D341Med (cell line): ENCODE measurements around the gene TXNDC17.
A peak's percentile ranks its signal among the peaks of the same experiment; 100 is the strongest.
"Not testable (repeated sequence)": the region's sequence is repeated elsewhere in the genome, so short reads cannot be mapped to it uniquely, and the experiment has no call there.

Experiments used
- DNase-seq: peaks from one replicate; pipeline ENCODE4 v3.0.0; 2012; ENCODE audit warnings: low spot score

TXNDC17 gene

DNA sequence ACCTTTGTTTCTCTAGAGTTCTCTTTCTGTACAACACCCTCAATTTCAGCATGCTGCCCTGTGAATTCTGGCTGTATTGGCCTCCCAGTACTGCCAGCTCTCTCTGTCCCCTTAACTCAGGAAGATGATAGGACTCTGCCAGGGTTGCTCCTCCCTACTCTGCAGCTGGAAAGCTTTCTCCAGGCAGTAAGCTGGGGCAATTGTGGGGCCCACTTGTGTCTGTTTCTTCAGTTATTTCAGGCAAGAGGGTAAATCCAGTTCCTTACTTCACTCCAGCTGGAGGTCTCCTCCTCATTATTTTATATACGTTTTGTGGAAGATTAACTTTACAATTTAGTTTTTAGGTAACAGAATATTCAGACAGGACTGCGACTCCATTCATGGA, 20.6 kb downstream of the TXNDC17 start:
- DNase-seq: no peak

DNA sequence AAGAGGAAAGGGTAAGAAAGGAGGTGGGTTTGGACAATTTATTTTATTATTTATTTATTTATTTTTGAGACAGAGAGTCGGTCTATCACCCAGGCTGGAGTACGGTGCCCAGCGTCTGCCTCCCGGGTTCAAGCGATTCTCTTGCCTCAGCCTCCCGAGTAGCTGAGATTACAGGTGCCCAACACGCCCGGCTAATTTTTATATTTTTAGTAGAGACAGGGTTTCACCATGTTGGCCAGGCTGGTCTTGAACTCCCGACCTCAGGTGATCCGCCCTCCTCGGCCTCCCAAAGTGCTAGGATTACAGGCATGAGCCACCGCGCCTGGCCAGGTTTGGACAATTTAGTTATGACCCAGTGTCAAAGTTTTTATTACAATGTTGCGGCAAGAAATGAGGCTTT, 22.3 kb downstream of the TXNDC17 start:
- not testable (repeated sequence) for DNase-seq

DNA sequence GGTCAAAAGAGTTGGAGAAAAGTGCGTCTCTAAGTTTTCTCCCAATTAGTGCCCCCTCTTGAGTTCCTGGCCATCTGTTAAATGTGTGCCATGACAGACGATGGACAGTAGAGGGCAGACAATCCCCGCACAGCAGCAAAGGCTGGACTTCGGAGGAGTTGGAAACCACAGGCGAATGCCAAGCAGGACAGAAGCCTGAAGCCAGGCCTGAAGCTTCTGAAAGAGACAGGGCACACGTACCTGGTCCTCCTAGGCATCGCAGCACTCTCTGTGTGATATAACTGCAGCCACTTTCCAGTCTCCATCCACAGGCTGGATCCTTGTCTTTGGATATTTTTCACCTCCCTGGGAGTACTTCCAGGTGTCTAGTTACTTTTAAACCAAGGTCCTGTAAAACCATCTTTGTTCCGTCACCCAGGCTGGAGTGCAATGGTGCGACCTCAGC, 25.2 kb downstream of the TXNDC17 start:
- DNase-seq: peak; percentile 67

DNA sequence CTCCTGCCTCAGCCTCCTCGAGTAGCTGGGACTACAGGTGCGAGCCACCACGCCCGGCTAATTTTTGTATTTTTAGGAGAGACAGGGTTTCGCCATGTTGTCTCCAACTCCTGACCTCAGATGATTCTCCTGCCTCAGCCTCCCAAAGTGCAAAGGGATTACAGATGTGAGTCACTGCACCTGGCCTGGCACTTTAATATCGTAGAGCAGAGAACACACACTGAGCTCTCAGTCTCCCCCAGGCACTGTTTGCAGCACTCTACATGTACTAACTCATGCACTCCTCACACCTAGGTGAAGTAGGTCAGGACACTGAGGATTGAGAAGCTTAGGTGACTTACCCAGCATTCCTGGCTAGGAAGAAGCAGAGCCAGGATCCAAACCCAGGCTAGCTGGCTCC, 25.7 kb downstream of the TXNDC17 start:
- no peak for DNase-seq

DNA sequence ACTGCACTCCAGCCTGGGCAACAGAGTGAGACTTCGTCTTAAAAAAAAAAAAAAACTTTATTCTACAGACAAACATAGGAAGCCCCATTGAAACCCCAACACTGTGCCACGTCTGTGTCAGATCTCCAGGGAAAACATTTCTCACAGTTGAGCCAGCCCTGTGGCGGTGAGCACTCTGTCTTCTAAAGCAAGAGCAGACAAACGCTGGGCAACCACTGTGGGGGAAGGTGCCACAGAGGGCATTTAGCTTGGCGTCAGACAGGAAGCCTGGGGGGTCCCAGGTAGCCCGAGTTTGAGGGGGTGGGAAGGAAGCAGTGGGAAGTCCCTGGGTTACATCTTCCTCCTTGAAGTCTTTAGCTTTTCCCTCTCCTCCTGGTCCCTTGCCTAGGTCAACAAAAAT, 26.7 kb downstream of the TXNDC17 start:
- no peak for DNase-seq

DNA sequence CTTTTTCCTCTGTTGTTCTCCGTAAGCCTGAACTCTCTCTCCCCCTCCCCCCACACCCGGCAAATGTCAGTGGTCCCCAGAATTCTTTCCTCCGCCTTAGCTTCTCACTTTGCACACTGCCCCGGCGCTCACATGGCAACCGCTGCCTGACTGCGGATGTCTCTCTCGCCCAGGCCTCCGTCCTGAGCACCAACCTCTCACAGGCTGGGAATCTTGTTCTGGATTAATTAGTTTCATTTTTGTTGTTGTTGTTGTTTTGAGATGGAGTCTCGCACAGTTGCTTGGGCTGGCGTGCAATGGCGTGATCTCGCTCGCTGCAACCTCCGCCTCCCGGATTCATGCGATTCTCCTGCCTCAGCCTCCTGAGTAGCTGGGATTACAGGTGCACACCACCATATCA, 27.4 kb downstream of the TXNDC17 start:
- no peak for DNase-seq

DNA sequence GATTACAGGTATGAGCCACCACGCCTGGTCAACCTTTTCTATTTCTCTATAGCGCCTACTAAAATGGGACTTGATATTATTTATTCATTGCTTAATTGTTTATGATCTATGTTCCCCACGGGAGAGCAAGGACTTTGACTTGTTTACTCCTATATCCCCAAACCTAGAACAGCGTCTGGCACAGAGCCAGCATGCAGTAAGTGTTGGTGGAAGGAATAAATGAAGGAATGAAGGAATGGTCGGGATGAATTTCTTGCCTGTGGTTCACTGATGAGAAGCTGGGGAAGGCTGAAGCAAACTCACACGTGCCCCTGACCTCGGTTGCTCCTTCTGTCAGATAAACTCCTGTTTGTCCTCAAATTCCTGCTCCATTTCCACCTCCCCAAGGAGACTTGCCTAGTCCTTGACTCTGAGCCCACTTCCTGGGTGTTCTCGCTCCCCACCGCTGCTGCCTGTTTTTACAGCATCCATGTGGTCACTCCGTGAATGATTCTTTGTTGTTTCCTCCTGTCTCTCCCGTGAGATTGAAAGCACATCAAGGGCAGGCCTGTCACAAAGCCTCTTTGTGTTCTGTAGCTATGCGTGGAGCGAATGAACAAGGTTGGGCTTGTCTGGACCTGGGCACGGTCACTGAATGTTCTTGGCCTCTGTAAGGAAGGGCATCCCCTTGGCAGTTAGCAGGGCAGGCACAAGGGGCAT, 28.0 kb downstream of the TXNDC17 start:
- no peak for DNase-seq

DNA sequence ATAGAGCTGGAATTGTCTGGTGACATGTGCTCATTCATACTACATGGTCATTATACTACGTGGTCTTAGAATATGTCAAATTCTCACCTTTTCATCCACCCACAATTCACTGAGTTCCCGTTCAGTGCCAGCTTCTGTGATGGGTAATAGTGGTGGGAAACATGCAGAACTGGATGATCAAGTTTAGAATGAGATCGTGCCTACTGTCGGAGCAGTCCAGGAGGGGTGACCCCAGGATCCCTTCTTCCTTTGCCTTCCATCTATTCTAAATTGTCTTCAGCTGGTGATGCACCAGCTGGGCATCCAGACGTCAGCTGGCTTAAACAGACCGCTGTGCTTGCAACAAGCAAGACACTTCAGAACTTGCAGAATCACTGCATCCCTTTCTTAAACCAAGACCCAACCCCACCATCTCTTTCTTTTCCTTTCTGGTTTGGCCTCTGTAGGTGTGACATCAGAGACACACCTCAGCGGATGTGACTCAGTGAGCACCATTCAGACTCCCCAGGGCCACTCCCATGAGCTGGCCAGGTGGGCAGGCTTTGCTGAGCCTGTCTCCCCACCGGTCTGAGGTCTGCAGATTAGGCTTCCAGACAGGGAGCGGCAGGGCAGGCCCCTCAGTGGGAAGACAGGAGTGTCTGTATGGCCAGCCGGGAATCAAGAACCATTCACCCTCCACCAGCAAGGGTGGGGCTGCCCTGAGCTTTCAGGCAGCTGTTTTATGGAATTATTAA, 28.8 kb downstream of the TXNDC17 start:
- DNase-seq: no peak

DNA sequence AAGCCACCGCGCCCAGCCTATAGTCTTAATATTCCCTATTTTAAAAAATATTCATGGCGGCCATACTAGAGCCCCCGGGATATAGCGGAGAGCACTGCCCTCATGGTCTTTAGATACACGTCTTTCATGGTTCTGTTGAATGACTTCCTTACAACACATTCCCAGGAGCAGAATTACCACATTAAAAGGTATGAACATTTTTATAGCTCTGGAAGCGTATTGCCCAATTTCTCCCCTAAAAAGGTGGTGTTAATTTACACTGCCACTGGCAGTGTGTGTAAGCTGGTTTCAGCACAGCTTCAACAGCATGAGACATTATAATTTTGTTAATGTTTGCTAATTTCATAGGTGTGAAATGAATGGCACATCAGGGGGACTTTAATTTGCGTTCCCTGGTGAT, 29.7 kb downstream of the TXNDC17 start:
- no peak for DNase-seq

DNA sequence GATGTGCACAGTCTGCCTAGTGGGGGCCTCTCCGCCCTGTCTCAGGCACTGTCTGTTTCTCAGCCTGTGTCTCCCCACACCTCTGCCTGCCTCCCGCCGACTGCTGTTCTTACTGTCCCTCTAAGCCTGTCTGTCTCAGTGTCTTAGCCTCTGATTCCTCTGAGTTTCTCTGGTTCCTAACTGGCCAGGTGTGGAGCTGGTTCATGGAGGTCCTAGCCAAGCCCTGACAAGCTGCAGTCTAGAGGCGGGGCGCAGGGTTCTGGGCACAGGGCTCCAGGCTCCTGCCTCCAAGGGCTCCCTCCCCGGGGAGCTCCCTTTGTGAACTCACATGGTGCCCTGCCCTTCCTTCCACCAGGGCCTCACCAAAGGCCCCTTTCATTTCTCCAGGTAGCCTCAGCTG, 30.1 kb downstream of the TXNDC17 start:
- no peak for DNase-seq

DNA sequence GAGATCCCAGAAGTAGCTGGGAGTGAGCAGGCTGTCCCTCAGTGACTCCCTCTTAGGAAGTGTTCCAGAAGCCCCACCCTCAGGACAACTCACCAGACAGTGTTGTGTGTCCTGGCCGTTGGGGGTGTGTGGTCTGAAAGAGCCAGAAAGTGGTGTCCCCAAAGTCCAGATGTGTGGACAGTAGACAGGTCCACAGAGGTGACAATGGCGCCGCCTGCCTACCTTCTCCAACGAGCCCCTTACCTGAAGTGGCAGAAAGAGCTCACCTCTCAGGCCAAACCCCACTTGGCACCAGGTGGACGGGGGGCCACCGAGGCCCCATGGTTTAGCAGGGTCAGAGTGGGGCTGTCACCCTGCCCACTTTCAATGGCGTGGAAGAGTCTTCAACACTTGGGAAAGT, 30.6 kb downstream of the TXNDC17 start:
- no peak for DNase-seq

DNA sequence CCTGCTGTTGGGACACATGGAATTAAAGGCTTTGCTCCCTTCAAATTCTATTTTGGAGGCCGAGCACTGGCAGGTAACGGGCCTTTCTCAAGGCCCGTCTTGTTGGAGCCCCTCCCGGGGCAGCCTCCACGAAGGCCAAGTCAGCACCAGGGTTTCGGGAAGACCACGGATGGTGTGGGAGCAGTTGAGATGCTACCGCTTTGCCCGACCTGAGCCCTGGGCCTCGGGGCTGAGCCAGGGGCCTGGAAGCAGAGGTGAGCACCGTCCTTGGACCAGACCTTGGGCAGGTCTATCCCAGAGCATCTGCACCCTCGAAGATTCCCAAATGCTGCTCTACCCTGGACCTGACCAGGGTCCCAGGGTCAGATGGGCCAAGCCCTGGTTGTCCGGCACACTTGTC, 33.7 kb downstream of the TXNDC17 start:
- no peak for DNase-seq

DNA sequence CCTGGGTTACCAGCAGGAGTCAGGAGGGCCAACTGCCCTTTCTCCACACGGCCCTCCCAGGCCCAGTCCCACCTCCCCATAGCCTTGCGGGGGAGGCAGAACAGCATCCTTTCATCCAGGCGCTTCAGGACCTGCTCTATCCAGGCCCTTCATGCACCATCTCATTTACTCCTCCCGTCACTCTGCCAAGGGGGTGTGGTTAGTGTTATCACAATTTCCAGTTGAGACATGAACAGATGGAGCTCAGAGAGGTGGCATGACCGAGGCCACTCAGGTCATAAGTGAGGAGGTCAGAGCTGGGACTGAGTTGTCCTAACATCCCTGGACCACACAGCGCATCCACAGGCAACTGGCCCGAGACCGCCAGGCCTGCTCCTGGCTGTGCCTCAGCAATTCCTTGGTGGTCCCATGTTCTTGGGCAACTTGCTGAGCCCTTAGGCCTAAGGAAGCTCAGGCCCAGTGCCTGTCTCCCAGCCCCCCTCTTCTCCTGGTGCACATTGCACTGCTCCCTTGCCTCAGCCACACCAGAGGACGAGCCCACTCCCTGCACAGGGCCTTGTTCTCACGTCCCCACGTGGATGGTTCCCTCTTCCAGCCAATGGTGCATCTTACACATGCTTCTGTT, 34.5 kb downstream of the TXNDC17 start:
- DNase-seq: no peak

DNA sequence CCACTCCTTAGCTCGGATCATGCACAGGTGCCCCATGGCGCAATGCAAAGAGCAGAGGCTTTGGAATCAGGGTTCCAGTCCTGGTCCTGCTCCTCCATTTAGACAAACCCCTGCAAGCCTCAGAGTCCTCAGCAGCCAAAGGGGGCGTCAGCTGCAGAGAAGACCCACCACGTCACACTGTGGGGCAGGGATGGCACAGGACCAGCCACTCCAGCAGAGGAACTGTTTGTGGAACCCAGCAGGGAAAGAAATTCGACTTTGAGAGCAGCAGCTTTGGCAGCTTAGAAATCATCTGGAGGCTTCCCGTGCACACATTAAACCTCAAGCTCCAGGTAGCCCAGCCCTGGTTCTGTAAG, 35.9 kb downstream of the TXNDC17 start:
- no peak for DNase-seq

DNA sequence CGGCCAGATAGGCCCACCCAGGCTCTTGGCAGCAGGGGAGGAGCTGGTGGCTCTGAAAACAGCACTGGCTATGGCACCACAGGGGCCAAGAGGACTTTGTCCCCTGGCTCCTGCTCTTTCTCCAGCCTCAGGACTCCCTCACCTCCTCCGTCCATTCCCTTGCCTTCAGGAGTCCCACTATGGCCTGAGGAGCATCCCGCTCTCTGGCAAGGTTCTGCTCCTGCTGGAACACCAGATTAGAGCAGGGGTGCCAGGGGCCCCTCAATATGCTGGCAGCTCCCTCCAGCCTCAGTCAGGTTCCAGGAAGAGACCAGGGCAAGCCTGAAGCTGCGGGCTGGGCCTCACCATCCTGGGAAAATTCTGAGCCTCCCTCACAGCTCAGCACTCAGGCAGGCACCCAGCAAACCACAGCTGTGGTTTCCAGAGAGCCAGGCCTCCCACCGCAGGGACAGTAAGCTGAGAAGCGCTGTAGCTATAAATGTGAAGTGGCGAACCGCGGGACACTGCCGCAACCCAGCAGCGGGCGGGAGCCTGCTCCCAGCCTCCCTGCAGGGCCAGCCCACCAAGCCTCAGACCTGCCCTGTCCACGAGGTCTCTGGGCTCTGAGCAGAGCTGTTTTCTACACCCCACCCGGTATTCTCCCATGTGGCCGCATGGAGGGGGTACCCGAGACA, 36.4 kb downstream of the TXNDC17 start:
- no peak for DNase-seq

DNA sequence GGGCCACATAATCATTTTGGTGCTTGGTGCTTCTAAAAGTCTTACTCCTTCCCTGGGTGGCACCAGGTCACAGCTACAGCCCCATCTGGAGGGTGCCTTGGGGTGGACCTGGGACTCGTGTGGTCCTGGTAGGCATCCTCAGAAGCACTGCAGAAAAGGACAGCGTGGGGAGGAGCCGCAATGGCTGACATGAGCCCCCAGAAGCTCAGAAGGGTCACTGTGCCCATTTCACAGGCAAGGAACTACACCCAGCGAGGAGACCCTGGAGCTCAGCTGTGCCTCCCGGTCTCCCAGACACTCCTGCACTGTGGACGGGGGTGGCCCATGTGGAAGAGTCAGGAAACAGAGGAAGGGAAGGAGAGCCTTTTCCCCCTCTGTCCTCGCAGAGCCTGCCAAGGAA, 37.1 kb downstream of the TXNDC17 start:
- DNase-seq: no peak

DNA sequence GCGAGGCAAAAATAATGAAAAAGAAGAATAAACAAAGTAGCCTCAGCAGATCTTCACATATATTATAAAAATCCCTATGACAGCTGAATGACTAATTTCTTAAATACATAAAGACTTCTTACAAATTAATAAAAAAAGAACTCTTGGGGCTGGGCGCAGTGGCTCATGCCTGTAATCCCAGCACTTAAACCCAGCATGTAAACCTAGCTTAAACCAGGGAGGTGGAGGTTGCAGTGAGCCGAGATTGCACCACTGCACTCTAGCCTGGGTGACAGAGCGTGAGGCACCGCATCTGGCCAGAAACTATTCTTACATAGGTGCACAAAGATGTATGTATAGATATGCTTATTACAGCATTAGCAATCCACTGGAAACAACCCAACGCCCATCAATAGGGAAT, 38.4 kb downstream of the TXNDC17 start:
- no peak for DNase-seq

DNA sequence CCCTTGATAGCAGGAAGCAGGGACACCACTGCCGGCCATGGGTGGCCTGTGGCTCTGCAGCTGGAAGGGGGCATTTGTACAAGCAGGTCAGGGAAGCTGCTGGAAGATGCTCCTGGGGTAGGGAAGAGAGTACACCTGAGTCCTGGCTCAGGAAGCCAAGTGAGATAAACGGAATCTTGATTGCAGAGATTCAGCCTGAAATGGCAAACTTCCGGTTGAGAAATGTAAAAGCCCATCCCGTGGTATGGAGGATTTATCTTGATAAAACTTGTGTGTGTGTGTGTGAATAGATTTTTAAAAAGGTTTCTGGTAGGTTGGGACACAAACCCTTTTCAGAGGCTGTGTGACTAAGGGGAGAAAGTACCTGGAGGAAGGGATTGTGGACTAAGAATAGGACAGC, 40.3 kb downstream of the TXNDC17 start:
- DNase-seq: no peak

DNA sequence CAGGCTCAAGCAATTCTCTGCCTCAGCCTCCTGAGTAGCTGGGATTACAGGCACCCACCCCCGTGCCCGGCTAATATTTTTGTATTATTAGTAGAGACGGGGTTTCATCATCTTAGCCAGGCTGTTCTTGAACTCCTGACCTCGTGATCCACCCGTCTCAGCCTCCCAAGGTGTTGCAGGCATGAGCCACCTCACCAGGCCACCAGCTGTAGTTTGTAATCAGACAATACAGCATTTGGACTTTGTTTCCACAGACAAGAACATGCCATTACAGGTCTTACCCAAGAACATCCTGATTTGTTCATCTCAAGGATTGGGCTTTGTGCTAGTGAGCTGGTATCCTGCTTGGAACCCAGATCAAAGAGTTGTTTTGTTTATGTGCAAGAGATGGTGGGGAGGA, 40.8 kb downstream of the TXNDC17 start:
- no peak for DNase-seq

DNA sequence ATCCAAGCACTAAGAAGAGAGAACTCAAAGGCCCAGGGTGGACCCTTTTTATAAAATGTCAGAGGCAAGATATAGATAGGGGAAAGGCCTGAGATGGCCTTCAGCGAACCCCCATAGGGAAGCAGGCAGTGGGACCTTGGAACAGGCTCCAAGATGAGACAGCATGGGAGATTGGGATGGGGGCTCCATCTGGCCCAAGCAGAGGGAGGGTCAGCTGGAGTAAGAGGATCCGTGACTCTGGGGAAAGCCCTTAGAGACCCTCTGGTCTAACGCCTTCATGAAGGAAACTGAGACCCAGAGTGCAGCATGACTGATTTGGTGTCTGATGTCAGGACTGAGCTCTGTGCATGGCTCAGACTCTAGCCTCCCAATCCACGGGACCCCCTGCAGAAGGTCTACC, 41.5 kb downstream of the TXNDC17 start:
- no peak for DNase-seq

DNA sequence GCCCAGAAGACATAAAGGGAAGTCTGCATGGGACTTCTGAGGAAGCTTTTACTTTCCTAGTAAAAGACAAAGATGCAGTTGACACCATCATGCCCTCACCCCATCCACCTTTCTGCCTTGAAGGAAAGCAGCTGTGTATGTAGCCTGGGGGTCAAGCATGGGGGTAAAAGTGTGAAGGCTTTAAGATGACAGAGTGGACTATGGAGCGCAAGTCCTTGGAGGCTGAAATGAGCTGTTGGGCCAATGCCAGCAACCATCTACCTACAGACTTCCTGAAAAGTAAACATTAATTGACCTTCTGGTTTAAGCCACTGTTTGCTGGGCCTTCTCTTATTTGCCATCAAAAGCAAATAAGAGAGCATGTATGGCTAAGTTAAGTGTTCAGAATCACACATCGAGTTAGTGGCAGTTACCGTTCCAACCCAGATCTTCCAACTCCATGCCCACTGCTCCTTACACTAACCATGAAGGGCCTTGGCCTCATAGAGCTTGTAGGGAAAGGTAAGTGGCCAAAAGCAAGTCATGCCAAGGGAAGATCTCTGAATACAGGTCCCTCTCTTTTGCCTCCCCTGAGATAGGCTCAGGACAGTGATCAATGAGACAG, 42.3 kb downstream of the TXNDC17 start:
- DNase-seq: no peak

DNA sequence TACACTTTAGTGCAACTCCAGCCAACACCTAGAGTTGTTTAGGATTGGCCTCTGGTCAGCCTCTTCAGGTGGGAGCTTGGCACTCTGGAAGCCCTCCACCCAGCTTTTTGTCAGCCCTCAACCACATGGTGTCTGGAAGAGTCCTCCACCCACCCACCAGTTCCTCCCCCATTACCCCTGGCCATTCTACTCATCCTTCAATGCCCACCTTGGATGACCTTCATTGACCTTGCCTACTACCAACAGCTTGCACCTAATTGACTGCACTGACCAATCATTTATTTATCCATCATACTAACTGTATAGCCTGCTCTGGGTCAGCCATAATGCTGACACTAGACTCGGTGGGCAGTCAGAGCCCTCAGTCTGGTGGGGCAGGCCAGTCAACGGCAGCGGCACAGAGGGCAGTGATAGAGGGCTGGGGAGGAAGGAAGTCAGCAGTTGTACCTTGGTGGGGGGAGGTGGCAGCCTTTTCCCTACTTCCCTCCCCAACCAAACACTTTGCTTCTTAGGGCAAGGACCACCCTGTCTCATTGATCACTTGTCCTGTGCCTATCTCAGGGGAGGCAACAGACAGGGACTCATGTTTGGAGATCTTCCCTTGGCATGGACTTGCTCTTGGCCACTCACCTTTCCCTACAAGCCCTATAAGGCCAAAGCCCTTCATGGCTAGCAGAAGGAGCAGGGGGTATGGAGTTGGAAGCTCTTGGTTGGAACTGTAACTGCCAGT, 43.0 kb downstream of the TXNDC17 start:
- no peak for DNase-seq
